Measurements from ENCODE around the gene C4orf50.

Gene C4orf50

GRCh38 chr4:5883916-5884315 is 134.3 kb downstream of the C4orf50 start:
- Histone ChIP-seq H3K4me3 (ENCODE audit: low read length) (no peak overlapping the region), H3K36me3 (ENCODE audit: control insufficient read depth, insufficient read depth, low read length) (no peaks in the 10 kb centered on the region), H3K27me3 (ENCODE audit: control insufficient read depth, insufficient read depth, low read length) (no peaks in the 10 kb centered on the region), H3K27ac (ENCODE audit: low read length) (no peak overlapping the region), H3K4me1 (ENCODE audit: control insufficient read depth, insufficient read depth, low read length) (peaks cover 8% of the 10 kb centered on the region), H3K9me3 (ENCODE audit: control insufficient read depth, insufficient read depth, low read length) (no peaks in the 10 kb centered on the region)
- no CpG with 5 or more reads among the region's 1 CpG for WGBS (ENCODE audit: insufficient coverage, insufficient read length)
- no peak for DNase-seq (ENCODE audit: low read depth, low spot score)

- WGBS (ENCODE audit: insufficient coverage, insufficient read length) = no CpG with 5 or more reads among the region's 3 CpGs
- H3K27me3 ChIP-seq (ENCODE audit: control insufficient read depth, insufficient read depth, low read length) = no peaks in the 10 kb centered on the region
- no peak overlapping the region for H3K4me3 ChIP-seq (ENCODE audit: low read length)
- H3K27ac ChIP-seq (ENCODE audit: low read length) = no peak overlapping the region
- H3K4me1 ChIP-seq (ENCODE audit: control insufficient read depth, insufficient read depth, low read length) = peaks cover 7% of the 10 kb centered on the region
- no peak for DNase-seq (ENCODE audit: low read depth, low spot score)
- no peaks in the 10 kb centered on the region for H3K9me3 ChIP-seq (ENCODE audit: control insufficient read depth, insufficient read depth, low read length)
- H3K36me3 ChIP-seq (ENCODE audit: control insufficient read depth, insufficient read depth, low read length) = no peaks in the 10 kb centered on the region
These were observed 135.3 kb downstream of the C4orf50 start for GRCh38 chr4:5882947-5883346.

- no peak overlapping the region for H3K4me3 ChIP-seq (ENCODE audit: low read length)
- no CpG with 5 or more reads among the region's 4 CpGs for WGBS (ENCODE audit: insufficient coverage, insufficient read length)
- DNase-seq (ENCODE audit: low read depth, low spot score) = no peak
- peaks cover 4% of the 10 kb centered on the region; the same call in 1 of the 2 replicates for H3K4me1 ChIP-seq (ENCODE audit: control insufficient read depth, insufficient read depth, low read length)
- no peaks in the 10 kb centered on the region for H3K27me3 ChIP-seq (ENCODE audit: control insufficient read depth, insufficient read depth, low read length)
- H3K36me3 ChIP-seq (ENCODE audit: control insufficient read depth, insufficient read depth, low read length) = no peaks in the 10 kb centered on the region
- no peaks in the 10 kb centered on the region for H3K9me3 ChIP-seq (ENCODE audit: control insufficient read depth, insufficient read depth, low read length)
- no peak overlapping the region for H3K27ac ChIP-seq (ENCODE audit: low read length)
These were observed 136.9 kb downstream of the C4orf50 start for GRCh38 chr4:5881340-5881739.

GRCh38 chr4:5878359-5878758 is 139.9 kb downstream of the C4orf50 start:
- H3K4me3 ChIP-seq (ENCODE audit: low read length) = no peak overlapping the region
- H3K27me3 ChIP-seq (ENCODE audit: control insufficient read depth, insufficient read depth, low read length) = no peaks in the 10 kb centered on the region
- H3K27ac ChIP-seq (ENCODE audit: low read length) = no peak overlapping the region
- no peaks in the 10 kb centered on the region for H3K36me3 ChIP-seq (ENCODE audit: control insufficient read depth, insufficient read depth, low read length)
- no CpG with 5 or more reads among the region's 6 CpGs for WGBS (ENCODE audit: insufficient coverage, insufficient read length)
- no peak for DNase-seq (ENCODE audit: low read depth, low spot score)
- no peaks in the 10 kb centered on the region for H3K9me3 ChIP-seq (ENCODE audit: control insufficient read depth, insufficient read depth, low read length)
- H3K4me1 ChIP-seq (ENCODE audit: control insufficient read depth, insufficient read depth, low read length) = peaks cover 1% of the 10 kb centered on the region

DNA sequence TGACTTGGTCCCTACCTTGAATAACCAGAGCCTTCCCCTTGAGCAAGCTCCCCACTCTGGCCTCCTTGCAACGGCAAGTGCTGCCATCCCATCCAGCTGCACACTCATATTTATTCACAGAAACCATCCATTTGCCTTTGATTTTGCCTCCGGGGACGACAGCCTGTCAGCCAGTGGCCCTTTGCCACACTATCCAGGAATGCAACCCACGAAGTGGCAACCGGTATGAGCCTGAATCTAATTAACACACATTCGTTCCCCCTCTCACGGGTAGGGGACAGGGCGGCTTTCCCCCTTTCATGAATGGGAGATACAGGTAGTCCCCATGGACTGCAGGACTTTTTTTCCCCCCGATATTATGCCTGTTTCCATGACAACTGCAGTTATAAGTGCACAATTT is 140.8 kb downstream of the C4orf50 start:
- Histone ChIP-seq H3K9me3 (ENCODE audit: control insufficient read depth, insufficient read depth, low read length) (no peaks in the 10 kb centered on the region), H3K27ac (ENCODE audit: low read length) (no peak overlapping the region), H3K4me1 (ENCODE audit: control insufficient read depth, insufficient read depth, low read length) (peaks cover 1% of the 10 kb centered on the region), H3K27me3 (ENCODE audit: control insufficient read depth, insufficient read depth, low read length) (no peaks in the 10 kb centered on the region), H3K36me3 (ENCODE audit: control insufficient read depth, insufficient read depth, low read length) (no peaks in the 10 kb centered on the region), H3K4me3 (ENCODE audit: low read length) (no peak overlapping the region)
- DNase-seq (ENCODE audit: low read depth, low spot score) = no peak
- no CpG with 5 or more reads among the region's 9 CpGs for WGBS (ENCODE audit: insufficient coverage, insufficient read length)

DNA sequence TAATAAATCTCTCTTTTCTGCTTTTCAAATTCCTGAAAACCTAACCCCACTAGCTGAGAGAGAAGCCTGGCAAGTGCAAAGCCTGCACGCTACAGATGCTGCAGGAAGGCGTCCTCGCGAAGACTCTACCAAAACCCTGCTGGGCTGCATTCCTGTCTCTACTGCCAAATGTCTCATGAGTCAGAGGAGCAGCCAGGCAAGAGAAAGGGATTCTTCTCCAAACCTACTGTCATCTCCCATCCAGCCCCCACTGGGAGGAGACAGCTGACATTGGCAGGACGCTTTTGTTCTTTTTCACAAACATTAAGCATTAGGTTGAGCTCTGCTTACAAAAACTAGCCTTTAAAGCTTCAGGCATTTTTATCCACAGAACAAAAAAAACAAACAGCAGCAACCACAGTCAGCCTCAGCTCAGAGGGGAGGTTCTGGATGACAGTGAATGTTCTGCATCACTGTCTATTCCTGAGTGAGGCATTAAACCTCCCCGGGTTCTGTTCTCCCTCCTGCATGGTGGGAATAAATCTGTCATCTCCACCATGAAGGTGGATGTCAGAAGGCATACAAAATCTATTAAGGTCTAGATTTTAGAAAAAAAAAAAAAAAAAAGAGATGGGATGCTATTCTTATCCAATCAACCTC is 143.3 kb downstream of the C4orf50 start:
- Histone ChIP-seq H3K4me1 (ENCODE audit: control insufficient read depth, insufficient read depth, low read length) (peaks cover 1% of the 10 kb centered on the region), H3K4me3 (ENCODE audit: low read length) (no peak overlapping the region), H3K27me3 (ENCODE audit: control insufficient read depth, insufficient read depth, low read length) (no peaks in the 10 kb centered on the region), H3K9me3 (ENCODE audit: control insufficient read depth, insufficient read depth, low read length) (no peaks in the 10 kb centered on the region), H3K36me3 (ENCODE audit: control insufficient read depth, insufficient read depth, low read length) (0 out of 2 replicates have a peak, but pooled peaks cover 6% of the 10 kb centered on the region), H3K27ac (ENCODE audit: low read length) (no peak overlapping the region)
- no CpG with 5 or more reads among the region's 6 CpGs for WGBS (ENCODE audit: insufficient coverage, insufficient read length)
- DNase-seq (ENCODE audit: low read depth, low spot score) = no peak

DNA sequence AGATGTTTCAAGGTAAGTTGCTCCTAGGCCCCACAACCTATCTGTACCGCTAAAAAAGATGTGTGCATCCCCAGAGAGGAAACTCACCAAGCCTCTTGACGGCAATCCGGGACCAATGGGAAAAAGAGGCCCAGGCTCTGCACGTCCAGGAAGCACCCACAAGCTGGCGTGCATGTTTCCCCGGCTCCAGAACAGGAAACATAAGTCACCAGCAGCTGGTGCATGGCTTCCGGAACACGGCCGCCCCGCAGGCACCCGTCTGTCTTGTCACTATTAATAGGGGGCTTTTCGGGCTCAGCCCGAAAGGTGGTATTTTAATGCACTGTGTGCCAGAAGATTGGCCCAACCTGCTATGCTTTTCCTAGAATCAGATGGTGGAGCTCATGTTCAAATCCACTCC is 147.5 kb downstream of the C4orf50 start:
- Histone ChIP-seq H3K4me1 (ENCODE audit: control insufficient read depth, insufficient read depth, low read length) (no peaks in the 10 kb centered on the region; the same call in 1 of the 2 replicates), H3K9me3 (ENCODE audit: control insufficient read depth, insufficient read depth, low read length) (no peaks in the 10 kb centered on the region), H3K36me3 (ENCODE audit: control insufficient read depth, insufficient read depth, low read length) (0 out of 2 replicates have a peak, but pooled peaks cover 8% of the 10 kb centered on the region), H3K27ac (ENCODE audit: low read length) (no peak overlapping the region), H3K4me3 (ENCODE audit: low read length) (no peak overlapping the region), H3K27me3 (ENCODE audit: control insufficient read depth, insufficient read depth, low read length) (no peaks in the 10 kb centered on the region)
- no CpG with 5 or more reads among the region's 13 CpGs for WGBS (ENCODE audit: insufficient coverage, insufficient read length)
- no peak for DNase-seq (ENCODE audit: low read depth, low spot score)

- no CpG with 5 or more reads among the region's 14 CpGs for WGBS (ENCODE audit: insufficient coverage, insufficient read length)
- Histone ChIP-seq H3K9me3 (ENCODE audit: control insufficient read depth, insufficient read depth, low read length) (no peaks in the 10 kb centered on the region), H3K4me1 (ENCODE audit: control insufficient read depth, insufficient read depth, low read length) (no peaks in the 10 kb centered on the region; the same call in 1 of the 2 replicates), H3K27me3 (ENCODE audit: control insufficient read depth, insufficient read depth, low read length) (no peaks in the 10 kb centered on the region), H3K4me3 (ENCODE audit: low read length) (no peak overlapping the region), H3K27ac (ENCODE audit: low read length) (no peak overlapping the region), H3K36me3 (ENCODE audit: control insufficient read depth, insufficient read depth, low read length) (0 out of 2 replicates have a peak, but pooled peaks cover 8% of the 10 kb centered on the region)
- DNase-seq (ENCODE audit: low read depth, low spot score) = no peak
These were observed 148.1 kb downstream of the C4orf50 start for GRCh38 chr4:5869966-5870619.

DNA sequence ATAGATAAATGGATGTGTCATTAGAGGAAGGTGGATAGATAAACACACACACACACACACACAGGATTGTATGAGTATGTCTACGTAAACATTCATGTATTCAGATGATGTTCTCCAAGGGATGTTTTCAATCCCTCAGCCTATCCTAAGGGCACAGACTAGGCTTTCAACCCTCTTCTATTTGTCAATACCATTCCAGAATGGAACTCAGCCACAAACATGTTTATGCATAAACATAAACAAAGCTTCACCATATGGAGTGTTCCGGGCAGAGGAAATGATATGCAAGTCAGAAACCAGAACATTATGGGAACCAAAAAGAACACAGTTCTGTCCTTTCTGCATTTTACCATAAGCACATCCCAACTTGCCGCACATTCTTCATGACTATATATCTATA is 150.4 kb downstream of the C4orf50 start:
- 0 out of 2 replicates have a peak, but pooled peaks cover 12% of the 10 kb centered on the region for H3K36me3 ChIP-seq (ENCODE audit: control insufficient read depth, insufficient read depth, low read length)
- H3K27me3 ChIP-seq (ENCODE audit: control insufficient read depth, insufficient read depth, low read length) = no peaks in the 10 kb centered on the region
- no CpG with 5 or more reads among the region's 3 CpGs for WGBS (ENCODE audit: insufficient coverage, insufficient read length)
- no peak overlapping the region for H3K4me3 ChIP-seq (ENCODE audit: low read length)
- no peak for DNase-seq (ENCODE audit: low read depth, low spot score)
- H3K27ac ChIP-seq (ENCODE audit: low read length) = no peak overlapping the region
- no peaks in the 10 kb centered on the region for H3K9me3 ChIP-seq (ENCODE audit: control insufficient read depth, insufficient read depth, low read length)
- no peaks in the 10 kb centered on the region; the same call in 1 of the 2 replicates for H3K4me1 ChIP-seq (ENCODE audit: control insufficient read depth, insufficient read depth, low read length)

DNA sequence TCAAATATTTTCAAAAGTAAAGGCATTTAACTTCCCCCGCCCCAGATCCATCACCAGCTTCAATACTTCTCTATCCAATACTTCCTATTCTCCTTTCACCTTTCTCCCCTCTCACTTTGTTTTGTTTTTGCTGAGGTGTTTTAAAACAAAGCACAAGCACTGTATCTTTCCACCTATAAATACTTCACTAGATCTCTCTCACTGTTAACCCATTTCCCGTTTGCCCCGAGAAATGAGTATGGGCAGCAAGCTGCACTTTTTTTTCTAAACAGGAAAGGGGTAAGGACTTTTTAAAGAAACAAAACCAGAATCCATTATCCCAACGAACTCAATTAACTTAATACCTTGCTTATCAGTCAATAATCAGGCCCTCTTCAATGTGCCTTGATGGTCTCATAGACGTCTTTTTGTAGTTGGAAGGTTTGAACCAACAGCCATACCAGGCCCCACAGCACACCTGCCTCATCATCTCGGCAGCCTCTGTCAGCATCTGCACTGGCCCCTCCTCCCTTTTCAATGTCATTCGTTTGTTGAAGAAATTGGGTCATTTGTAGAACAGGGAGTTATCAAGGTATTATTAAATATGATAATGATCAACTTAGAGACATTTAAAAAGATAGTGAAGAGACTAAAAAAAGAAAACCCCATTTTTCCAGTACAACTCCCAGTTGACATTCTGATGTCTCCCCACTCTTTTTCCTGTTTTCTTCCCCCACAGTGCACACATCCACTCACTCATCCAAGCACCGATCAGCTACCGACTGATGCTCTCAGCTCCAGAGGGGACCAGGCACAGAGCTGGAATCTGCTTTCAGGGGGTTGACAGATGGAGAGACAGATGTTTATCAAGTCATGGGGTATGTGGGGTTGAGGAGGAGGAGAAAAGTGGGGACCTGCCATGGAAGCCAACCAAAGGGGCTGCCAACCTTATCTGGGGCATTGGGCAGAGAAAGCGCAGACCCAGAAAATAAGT is 151.1 kb downstream of the C4orf50 start:
- Histone ChIP-seq H3K9me3 (ENCODE audit: control insufficient read depth, insufficient read depth, low read length) (no peaks in the 10 kb centered on the region), H3K36me3 (ENCODE audit: control insufficient read depth, insufficient read depth, low read length) (0 out of 2 replicates have a peak, but pooled peaks cover 12% of the 10 kb centered on the region), H3K4me1 (ENCODE audit: control insufficient read depth, insufficient read depth, low read length) (no peaks in the 10 kb centered on the region; the same call in 1 of the 2 replicates), H3K27me3 (ENCODE audit: control insufficient read depth, insufficient read depth, low read length) (no peaks in the 10 kb centered on the region), H3K27ac (ENCODE audit: low read length) (no peak overlapping the region), H3K4me3 (ENCODE audit: low read length) (no peak overlapping the region)
- WGBS (ENCODE audit: insufficient coverage, insufficient read length) = no CpG with 5 or more reads among the region's 10 CpGs
- no peak for DNase-seq (ENCODE audit: low read depth, low spot score)
